ENCODE measurements around the gene PIPOX. TPM values are rescaled to one million over a fixed set of nuclear protein-coding genes. Genes with fewer than 3 reads are reported as not detected.

Gene PIPOX
- total RNA-seq, 2 experiments from 2014 or later = 2.5 to 4.2 TPM

DNA sequence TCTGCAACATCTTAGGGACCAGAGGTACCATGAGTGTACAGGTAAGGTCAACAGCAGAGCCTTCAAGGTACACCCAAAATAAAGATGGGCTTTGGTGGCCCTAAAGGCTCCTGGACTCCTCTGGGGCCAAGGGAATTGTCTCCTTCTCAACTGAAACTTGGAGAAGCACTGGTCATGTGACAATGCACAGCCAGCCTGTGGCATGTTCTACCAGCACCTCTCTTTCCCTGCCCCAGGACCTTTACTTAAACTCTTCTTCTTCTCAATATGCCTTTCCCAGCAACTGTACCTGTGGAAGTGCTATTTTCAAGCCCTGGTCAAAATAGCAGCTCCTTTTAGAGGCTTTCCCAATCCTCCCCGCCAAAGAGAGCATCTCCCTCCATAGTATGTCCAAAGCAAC lies 28.4 kb downstream of the PIPOX start:
- no peaks in the 10 kb centered on the region for H3K4me1 Mint-ChIP-seq (ENCODE audit: low read depth)
- intact Hi-C loops (cut with micrococcal nuclease) = no loop called here
- DNase-seq = no peak
- no peaks in the 10 kb centered on the region for H3K9me3 Mint-ChIP-seq
- H3K27me3 Mint-ChIP-seq (ENCODE audit: low read depth) = no peaks in the 10 kb centered on the region
- H3K27ac Mint-ChIP-seq = no peak overlapping the region
- CTCF ChIA-PET = interaction anchor here (1.7 kb wide), 1 partner anchor 46 kb away, joined by 6 read pairs; no protein-coding TSS in a partner anchor
- H3K36me3 Mint-ChIP-seq (ENCODE audit: low read depth) = no peaks in the 10 kb centered on the region
- no peak overlapping the region for H3K4me3 Mint-ChIP-seq

DNA sequence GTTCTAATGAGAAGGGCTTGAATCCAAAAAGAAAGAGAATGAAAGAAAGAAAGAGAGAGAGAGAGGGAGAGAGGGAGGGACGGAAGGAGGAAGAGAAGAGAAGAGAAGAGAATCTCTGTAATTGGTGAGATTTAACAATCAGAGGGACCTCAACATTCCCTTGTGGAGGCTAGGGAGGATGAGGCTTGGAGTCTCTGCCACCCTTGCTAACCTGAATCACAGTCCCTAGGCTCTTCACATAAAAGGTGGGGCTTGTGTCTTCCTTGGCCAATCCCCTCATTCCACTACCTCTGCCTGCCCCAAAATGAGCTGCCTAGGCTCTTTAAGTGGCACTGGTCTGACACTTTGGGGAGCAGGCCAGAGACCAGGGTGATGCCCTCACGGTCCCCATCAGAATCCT lies 30.1 kb downstream of the PIPOX start:
- no peak for DNase-seq
- H3K4me3 Mint-ChIP-seq = no peak overlapping the region
- no peak overlapping the region for H3K27ac Mint-ChIP-seq
- H3K27me3 Mint-ChIP-seq (ENCODE audit: low read depth) = no peaks in the 10 kb centered on the region
- H3K36me3 Mint-ChIP-seq (ENCODE audit: low read depth) = no peaks in the 10 kb centered on the region
- CTCF ChIA-PET = no interaction called here
- intact Hi-C loops (cut with micrococcal nuclease) = no loop called here
- no peaks in the 10 kb centered on the region for H3K4me1 Mint-ChIP-seq (ENCODE audit: low read depth)
- H3K9me3 Mint-ChIP-seq = no peaks in the 10 kb centered on the region

DNA sequence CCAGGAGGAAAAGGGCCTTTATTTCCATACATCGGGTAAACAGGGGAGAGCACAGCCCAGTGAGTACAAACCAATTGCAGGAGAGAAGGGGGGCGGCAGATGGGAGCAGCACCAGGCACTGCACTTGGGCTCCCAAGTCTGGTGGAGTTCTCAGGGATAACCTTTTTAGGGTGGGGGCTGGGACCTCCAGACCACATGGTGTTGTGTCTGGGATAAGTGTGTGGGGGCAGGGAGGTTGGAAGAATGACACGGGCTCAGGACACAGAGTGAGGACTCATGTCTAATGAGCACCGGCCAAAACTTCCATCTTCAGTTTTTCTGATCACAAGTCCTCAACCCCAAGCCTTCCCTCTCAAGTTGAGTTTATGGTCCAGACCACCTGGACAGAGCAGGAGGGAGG lies 30.6 kb downstream of the PIPOX start:
- H3K27me3 Mint-ChIP-seq (ENCODE audit: low read depth) = no peaks in the 10 kb centered on the region
- no peaks in the 10 kb centered on the region for H3K9me3 Mint-ChIP-seq
- H3K4me1 Mint-ChIP-seq (ENCODE audit: low read depth) = no peaks in the 10 kb centered on the region
- no peak overlapping the region for H3K4me3 Mint-ChIP-seq
- H3K27ac Mint-ChIP-seq = no peak overlapping the region
- no peaks in the 10 kb centered on the region for H3K36me3 Mint-ChIP-seq (ENCODE audit: low read depth)
- DNase-seq = no peak
- CTCF ChIA-PET = no interaction called here
- intact Hi-C loops (cut with micrococcal nuclease) = no loop called here

DNA sequence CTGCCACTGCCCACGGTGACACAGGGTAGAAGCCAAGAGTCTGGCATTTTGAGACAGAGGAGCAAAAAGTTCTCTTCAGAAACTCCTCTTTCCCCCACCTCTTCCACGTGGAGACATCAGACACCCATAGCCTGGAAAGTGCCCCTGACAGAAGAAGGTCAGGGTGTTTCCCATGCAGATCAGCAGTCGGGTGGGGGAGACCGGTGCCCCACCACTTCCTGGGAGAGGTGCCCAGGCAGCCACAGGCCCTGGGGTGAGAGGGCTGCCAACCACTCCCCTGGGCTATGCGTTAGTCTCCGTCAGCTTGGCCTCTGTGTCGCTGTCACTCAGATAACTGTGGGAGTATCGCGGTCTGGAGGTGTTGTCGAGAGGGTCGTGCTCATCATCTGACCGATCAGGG lies 31.5 kb downstream of the PIPOX start:
- intact Hi-C loops (cut with micrococcal nuclease) = no loop called here
- H3K27ac Mint-ChIP-seq = no peak overlapping the region
- H3K4me1 Mint-ChIP-seq (ENCODE audit: low read depth) = no peaks in the 10 kb centered on the region
- no peaks in the 10 kb centered on the region for H3K27me3 Mint-ChIP-seq (ENCODE audit: low read depth)
- CTCF ChIA-PET = no interaction called here
- no peaks in the 10 kb centered on the region for H3K9me3 Mint-ChIP-seq
- H3K36me3 Mint-ChIP-seq (ENCODE audit: low read depth) = no peaks in the 10 kb centered on the region
- DNase-seq = no peak
- H3K4me3 Mint-ChIP-seq = no peak overlapping the region

DNA sequence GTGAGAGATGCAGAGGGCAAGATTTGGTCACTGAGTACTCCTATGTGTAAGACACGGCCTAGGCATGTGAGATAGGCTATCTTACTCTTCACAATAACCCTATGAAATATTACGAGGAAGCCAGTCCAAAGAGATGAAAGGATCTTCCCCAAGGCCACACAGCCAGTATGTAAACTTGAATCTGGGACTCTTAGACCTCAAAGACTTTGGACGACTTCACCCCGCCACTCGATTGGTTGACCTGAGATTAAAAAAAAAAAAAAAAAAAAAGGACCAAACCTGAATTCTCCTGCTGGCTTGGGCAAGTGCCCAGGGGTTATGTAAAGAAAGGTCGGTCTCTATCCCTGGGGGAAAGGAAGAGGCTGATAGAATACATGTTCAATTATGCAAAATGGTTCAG lies 33.1 kb downstream of the PIPOX start:
- no peaks in the 10 kb centered on the region for H3K9me3 Mint-ChIP-seq
- DNase-seq = no peak

DNA sequence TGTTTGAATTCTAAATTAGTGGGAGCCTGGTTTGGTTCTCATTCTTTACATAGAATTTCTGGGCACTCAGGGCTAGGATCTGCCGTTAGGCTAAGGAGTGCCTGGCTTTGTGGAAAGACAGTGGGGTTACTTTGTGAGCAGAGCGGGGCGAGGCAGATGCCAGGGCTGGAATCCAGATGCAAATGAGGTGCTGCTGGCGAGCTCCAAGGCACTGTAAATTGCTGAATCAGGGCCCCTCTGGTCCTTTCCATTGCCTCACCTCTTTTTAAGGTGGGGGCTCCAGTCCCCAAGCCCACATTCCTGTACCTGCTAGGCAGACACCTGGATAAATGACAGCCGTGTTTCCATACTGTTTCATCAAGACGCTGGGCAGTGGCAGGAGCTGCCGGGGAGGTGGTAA lies 33.8 kb downstream of the PIPOX start:
- no peaks in the 10 kb centered on the region for H3K36me3 Mint-ChIP-seq (ENCODE audit: low read depth)
- no peaks in the 10 kb centered on the region for H3K9me3 Mint-ChIP-seq
- H3K27me3 Mint-ChIP-seq (ENCODE audit: low read depth) = no peaks in the 10 kb centered on the region
- no peaks in the 10 kb centered on the region for H3K4me1 Mint-ChIP-seq (ENCODE audit: low read depth)
- CTCF ChIA-PET = interaction anchor here (1.7 kb wide), 1 partner anchor 40 kb away, joined by 8 read pairs; no protein-coding TSS in a partner anchor
- no peak overlapping the region for H3K4me3 Mint-ChIP-seq
- no peak overlapping the region for H3K27ac Mint-ChIP-seq
- DNase-seq = no peak
- intact Hi-C loops (cut with micrococcal nuclease) = no loop called here

More for the DNA sequence above, 33.1 kb downstream of the PIPOX start:
- Mint-ChIP-seq H3K36me3 (ENCODE audit: low read depth) (no peaks in the 10 kb centered on the region), H3K27me3 (ENCODE audit: low read depth) (no peaks in the 10 kb centered on the region), H3K4me1 (ENCODE audit: low read depth) (no peaks in the 10 kb centered on the region), H3K4me3 (no peak overlapping the region), H3K27ac (no peak overlapping the region)
- intact Hi-C loops (cut with micrococcal nuclease) = no loop called here
- CTCF ChIA-PET = interaction anchor here (1.7 kb wide), 1 partner anchor 41 kb away, joined by 8 read pairs; no protein-coding TSS in a partner anchor

DNA sequence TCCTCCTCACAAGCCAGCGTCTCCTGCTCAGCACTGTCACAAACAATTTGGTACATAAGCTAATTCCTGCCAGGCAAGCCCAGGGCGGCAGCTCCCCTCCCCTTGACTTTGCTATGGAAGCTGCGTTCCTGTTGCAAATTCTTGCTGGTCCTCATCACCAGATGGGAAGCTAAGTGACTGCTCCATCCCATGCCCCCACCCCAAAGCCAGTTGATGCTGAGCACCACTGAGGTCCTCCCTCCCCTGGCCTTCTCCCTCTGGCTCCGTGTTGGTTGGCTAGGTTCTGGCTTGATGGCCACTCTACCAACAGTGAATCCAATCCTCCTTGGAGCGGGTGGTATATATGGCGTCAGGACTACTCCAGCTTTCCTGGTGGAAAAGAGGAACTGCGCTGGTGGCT lies 34.4 kb downstream of the PIPOX start:
- H3K4me3 Mint-ChIP-seq = no peak overlapping the region
- no peak overlapping the region for H3K27ac Mint-ChIP-seq
- H3K4me1 Mint-ChIP-seq (ENCODE audit: low read depth) = no peaks in the 10 kb centered on the region
- H3K27me3 Mint-ChIP-seq (ENCODE audit: low read depth) = no peaks in the 10 kb centered on the region
- intact Hi-C loops (cut with micrococcal nuclease) = no loop called here
- DNase-seq = no peak
- H3K36me3 Mint-ChIP-seq (ENCODE audit: low read depth) = no peaks in the 10 kb centered on the region
- CTCF ChIA-PET = no interaction called here
- no peaks in the 10 kb centered on the region for H3K9me3 Mint-ChIP-seq

DNA sequence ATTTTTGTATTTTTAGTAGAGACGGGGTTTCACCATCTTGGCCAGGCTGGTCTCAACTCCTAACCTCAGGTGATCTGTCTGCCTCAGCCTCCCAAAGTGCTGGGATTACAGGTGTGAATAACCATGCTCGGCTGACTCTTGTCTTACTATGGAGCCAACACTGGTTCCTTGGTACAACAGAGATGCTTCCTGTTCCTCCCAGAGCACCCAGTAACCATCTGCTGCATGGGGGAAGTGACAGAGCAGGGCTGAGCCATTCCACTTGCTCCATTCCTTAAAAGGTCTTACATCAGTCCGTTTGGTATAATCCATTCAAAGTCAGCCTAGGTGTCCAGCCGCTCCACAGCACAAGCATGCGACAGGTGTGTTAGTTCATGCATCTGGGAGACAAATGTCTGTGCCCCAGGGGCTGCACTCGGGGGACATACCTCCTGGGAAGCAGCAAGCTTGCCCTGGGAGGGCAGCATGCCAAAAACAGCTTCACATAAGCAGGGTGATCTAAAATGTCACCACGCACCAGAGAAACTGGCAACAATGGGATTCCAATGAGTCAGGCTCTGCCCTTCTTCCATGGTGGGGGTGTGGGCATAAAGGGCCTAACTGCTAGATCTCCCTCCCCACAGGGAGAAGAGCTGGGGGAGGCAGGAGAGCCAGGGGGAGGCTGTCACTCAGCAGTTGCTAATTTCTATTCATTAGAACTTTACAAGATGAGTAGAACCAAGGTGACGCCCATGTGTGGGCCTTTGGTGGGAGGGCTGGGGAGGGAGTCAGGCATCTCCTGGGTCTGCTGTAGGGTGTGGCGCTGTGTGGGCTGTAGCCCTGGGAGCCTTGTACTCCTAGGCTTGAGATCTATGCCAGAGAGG lies 35.5 kb downstream of the PIPOX start:
- Mint-ChIP-seq H3K9me3 (no peaks in the 10 kb centered on the region), H3K27me3 (ENCODE audit: low read depth) (no peaks in the 10 kb centered on the region), H3K4me1 (ENCODE audit: low read depth) (no peaks in the 10 kb centered on the region), H3K4me3 (no peak overlapping the region), H3K36me3 (ENCODE audit: low read depth) (no peaks in the 10 kb centered on the region), H3K27ac (no peak overlapping the region)
- intact Hi-C loops (cut with micrococcal nuclease) = no loop called here
- DNase-seq = no peak
- CTCF ChIA-PET = interaction anchor here (1.1 to 1.5 kb wide), 2 partner anchors 38 to 113 kb away, joined by 6 to 10 read pairs; no protein-coding TSS in a partner anchor

DNA sequence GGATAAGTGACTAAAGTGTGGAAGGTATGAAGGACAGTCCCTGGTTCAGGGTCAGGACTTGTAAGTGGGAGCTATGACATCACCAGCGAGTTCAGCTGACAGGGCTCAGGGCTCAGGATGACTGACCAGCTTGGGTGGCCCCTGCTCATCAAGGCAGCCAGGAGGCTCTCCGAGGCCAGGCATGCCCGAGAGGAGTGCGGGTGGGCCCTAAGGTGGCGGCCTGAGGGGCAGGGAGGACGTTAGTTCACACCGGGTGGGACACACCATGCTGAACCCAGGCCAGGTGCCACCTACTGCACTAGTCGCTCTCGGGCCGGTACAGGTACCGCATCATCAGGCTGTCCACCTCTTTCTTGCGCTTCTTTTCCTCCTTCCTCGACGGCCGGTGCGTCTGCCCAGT lies 36.5 kb downstream of the PIPOX start:
- no peaks in the 10 kb centered on the region for H3K4me1 Mint-ChIP-seq (ENCODE audit: low read depth)
- no peak overlapping the region for H3K27ac Mint-ChIP-seq
- no peaks in the 10 kb centered on the region for H3K36me3 Mint-ChIP-seq (ENCODE audit: low read depth)
- H3K27me3 Mint-ChIP-seq (ENCODE audit: low read depth) = no peaks in the 10 kb centered on the region
- intact Hi-C loops (cut with micrococcal nuclease) = no loop called here
- CTCF ChIA-PET = interaction anchor here (1.1 to 1.5 kb wide), 2 partner anchors 37 to 114 kb away, joined by 6 to 10 read pairs; no protein-coding TSS in a partner anchor
- DNase-seq = no peak
- no peaks in the 10 kb centered on the region for H3K9me3 Mint-ChIP-seq
- no peak overlapping the region for H3K4me3 Mint-ChIP-seq

DNA sequence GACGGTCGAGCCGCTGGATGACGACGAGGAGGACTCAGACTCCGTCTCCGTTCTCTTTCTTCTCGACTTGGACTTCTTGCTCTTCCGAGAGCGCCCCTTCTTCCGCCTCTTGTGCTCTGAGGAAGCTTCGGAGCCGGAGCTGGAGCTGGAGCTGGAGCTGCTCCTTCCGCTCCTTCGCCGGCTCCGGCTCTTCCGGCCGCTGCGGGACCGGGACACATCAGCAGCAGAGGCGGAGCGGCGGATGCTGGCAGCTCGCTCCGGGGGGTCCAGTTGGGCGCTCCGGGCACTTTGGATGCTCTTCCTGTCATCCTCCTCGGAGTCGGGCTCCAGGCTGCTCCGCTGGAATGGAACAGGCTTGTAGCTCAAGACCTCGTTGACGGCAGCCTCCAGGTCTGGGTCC lies 36.9 kb downstream of the PIPOX start:
- Mint-ChIP-seq H3K27ac (no peak overlapping the region), H3K36me3 (ENCODE audit: low read depth) (no peaks in the 10 kb centered on the region), H3K4me1 (ENCODE audit: low read depth) (no peaks in the 10 kb centered on the region), H3K4me3 (no peak overlapping the region), H3K27me3 (ENCODE audit: low read depth) (no peaks in the 10 kb centered on the region), H3K9me3 (no peaks in the 10 kb centered on the region)
- DNase-seq = no peak
- CTCF ChIA-PET = interaction anchor here (1.1 to 1.5 kb wide), 2 partner anchors 37 to 114 kb away, joined by 6 to 10 read pairs; no protein-coding TSS in a partner anchor
- intact Hi-C loops (cut with micrococcal nuclease) = no loop called here

DNA sequence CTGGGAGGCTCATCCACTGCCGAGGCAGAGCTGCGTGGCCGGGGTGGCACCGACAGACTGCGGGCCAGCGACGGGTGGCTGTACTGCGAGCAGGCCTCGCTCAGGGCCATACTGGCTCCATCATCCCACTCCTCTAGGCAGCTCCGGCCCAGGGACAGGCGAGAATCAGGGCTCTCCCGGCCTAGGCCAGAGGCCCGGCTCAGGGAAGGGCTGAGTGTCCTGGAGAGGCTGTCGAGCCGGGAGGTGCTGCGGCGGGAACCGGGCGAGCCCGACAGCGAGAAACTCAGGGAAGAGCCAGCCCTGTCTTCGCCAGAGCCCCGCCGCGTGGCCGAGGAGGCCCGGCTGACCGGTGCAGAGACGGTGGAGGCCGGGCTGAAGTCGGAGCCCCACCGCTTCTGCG lies 37.4 kb downstream of the PIPOX start:
- Mint-ChIP-seq H3K27me3 (ENCODE audit: low read depth) (no peaks in the 10 kb centered on the region), H3K36me3 (ENCODE audit: low read depth) (no peaks in the 10 kb centered on the region), H3K4me3 (no peak overlapping the region), H3K9me3 (no peaks in the 10 kb centered on the region), H3K27ac (no peak overlapping the region), H3K4me1 (ENCODE audit: low read depth) (no peaks in the 10 kb centered on the region)
- intact Hi-C loops (cut with micrococcal nuclease) = no loop called here
- CTCF ChIA-PET = interaction anchor here (1.5 kb wide), 1 partner anchor 115 kb away, joined by 10 read pairs; no protein-coding TSS in a partner anchor
- DNase-seq = no peak

DNA sequence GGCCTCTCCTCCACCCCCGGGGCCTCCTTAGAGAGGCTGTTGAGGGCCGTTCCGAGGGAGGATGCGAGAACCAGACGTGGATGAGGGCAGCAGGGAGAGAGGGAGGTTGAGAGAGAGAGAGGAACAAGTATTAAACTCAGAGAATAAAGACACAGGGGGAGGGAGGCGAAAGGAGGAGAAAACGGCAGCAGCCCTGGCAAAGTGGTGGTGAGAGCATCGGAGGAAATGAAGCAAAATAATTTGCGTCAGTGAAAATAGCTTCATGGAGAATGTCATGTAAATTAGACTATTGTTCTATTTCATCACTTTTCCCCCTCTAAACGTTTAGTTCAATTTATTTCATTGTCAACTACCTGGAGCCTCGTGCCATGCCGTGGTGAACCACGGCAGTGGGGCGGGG lies 38.0 kb downstream of the PIPOX start:
- DNase-seq = no peak
- Mint-ChIP-seq H3K36me3 (ENCODE audit: low read depth) (no peaks in the 10 kb centered on the region), H3K4me3 (no peak overlapping the region), H3K27ac (peak overlapping the region; percentile 21), H3K27me3 (ENCODE audit: low read depth) (no peaks in the 10 kb centered on the region), H3K4me1 (ENCODE audit: low read depth) (no peaks in the 10 kb centered on the region), H3K9me3 (no peaks in the 10 kb centered on the region)
- intact Hi-C loops (cut with micrococcal nuclease) = no loop called here
- CTCF ChIA-PET = no interaction called here

DNA sequence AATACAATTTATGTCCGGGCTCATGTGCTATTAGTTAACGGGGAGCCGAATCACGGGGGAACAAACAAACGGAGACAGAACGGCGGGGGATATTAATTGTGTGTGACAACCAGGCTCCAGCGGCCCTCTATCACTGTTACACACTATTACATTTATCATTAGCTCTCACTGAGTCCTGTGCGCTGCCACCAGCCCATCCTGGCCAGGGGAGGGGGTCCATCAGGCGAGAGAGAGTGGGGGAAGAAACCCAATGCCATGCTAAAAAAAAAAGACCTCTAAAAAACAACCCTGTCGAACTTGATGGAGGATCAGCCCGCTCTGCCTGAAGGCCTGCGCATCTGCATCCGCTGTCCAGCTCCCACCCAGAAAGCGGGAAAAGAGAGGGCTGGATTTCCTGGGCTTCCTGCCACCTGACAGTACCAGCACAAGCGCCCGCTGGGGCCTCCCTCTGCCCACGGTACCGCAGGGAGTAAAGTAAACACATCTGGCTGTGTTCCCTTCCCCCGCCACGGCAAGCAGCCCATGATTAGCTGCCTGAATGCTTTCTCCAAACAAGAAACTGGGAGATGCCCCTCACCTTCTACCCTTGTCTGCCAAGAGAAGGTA lies 41.7 kb downstream of the PIPOX start:
- Mint-ChIP-seq H3K27me3 (ENCODE audit: low read depth) (no peaks in the 10 kb centered on the region), H3K9me3 (no peaks in the 10 kb centered on the region), H3K27ac (no peak overlapping the region), H3K4me1 (ENCODE audit: low read depth) (no peaks in the 10 kb centered on the region), H3K4me3 (no peak overlapping the region), H3K36me3 (ENCODE audit: low read depth) (peaks cover 2% of the 10 kb centered on the region)
- intact Hi-C loops (cut with micrococcal nuclease) = no loop called here
- no peak for DNase-seq
- CTCF ChIA-PET = no interaction called here

Measured in activated naive CD4-positive, alpha-beta T cell treated with anti-CD3 and anti-CD28 coated beads for 36 hours (primary cell).